HPDE6-E6E7 (cell line): ENCODE data around the gene HSD3B2.
A peak's percentile ranks its signal among the peaks of the same experiment; 100 is the strongest.

Experiments used
- DNase-seq: peaks from one replicate; pipeline ENCODE4 v3.0.0; 2011; ENCODE audit warnings: missing footprints; ENCODE audit errors: extremely low spot score

HSD3B2 gene

GRCh38 chr1:119397986-119398385 lies 17.0 kb upstream of the HSD3B2 start:
- no peak for DNase-seq

- DNase-seq, result no peak
These were observed 10.2 kb upstream of the HSD3B2 start for GRCh38 chr1:119404736-119405135.

DNA sequence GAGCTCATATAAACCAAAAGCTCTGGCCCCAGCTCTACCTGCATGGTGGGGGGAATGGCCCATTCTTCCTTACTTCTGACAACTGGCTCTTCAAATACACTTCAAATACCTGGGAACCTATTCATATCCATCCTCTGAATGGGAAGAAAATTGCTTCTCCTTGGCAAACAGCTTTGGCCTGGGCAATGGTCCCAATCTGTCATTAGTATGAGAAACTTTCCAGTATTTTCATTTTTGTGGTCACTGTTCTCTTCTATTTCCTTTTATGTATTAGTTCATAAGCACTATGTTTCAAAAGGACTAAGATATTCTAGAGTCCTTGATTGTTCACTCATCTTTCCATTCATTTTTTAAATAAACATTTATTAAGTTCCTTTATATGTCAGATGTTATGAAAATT lies 5.2 kb upstream of the HSD3B2 start:
- DNase-seq, result no peak

DNA sequence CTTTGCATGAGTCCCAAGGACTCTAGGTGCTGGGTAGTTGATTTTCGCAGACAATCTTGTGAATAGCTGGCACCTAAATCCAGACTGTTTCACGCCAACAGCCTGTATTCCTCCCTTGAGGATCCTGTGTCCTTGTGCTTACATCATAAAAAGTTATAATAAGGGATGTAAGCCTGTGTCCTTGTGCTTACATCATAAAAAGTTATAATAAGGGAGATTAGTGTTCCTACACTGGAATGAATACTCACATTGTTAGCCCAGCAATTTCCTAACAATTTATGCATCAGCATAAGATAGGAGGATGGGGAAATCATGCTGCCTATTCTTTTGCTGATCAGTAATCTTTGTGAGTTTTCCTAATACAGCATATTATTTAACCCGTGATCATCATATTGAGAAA lies 4.0 kb upstream of the HSD3B2 start:
- no peak for DNase-seq

- DNase-seq, result no peak
These were observed 1.2 kb downstream of the HSD3B2 start for GRCh38 chr1:119416006-119416640.

- no peak for DNase-seq
These were observed 4.2 kb downstream of the HSD3B2 start for GRCh38 chr1:119419109-119419508.

DNA sequence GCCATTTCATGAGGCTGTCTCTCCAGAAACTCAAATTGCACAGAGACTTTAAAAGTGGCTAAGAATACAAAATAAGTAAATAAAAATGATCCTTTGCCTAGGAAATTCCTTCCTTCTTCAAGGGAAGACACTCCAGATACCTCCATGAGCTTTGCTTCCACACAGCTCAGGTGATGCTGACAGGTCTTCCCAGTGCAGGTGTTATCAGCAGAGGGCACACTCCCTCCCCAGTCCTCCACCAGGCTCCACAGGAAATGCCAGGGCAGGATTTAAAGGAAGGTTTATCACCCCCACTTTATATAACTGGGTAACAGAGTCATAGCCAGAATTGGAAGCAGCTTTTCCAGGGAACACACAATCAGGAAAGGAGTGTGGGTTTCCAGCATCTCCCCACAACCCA lies 5.7 kb downstream of the HSD3B2 start:
- no peak for DNase-seq

GRCh38 chr1:119422631-119423030 lies 7.7 kb downstream of the HSD3B2 start:
- no peak for DNase-seq

- no peak for DNase-seq
These were observed 14.0 kb downstream of the HSD3B2 start for GRCh38 chr1:119428991-119429390.

GRCh38 chr1:119429687-119430086 lies 14.7 kb downstream of the HSD3B2 start:
- DNase-seq, result no peak

DNA sequence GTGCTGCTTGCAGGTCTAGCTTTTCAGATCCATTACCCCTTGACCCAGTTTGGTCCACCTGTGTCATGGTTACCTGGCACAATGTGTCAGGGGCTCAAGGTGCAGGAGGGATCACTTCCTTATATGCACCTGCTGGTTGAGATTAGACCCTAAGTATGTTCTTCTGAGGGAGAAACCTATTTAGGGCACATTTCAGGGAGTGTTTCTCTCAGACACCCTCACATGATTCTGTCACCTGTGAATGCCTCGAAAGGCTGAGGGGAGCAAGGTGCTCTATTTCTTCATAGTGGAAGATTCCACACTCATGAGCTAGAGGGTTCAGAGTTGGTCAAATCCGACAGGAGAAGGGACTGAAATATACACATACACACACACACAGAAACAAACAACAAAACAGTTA lies 15.5 kb downstream of the HSD3B2 start:
- no peak for DNase-seq

GRCh38 chr1:119431836-119432235 lies 16.9 kb downstream of the HSD3B2 start:
- DNase-seq, result no peak

DNA sequence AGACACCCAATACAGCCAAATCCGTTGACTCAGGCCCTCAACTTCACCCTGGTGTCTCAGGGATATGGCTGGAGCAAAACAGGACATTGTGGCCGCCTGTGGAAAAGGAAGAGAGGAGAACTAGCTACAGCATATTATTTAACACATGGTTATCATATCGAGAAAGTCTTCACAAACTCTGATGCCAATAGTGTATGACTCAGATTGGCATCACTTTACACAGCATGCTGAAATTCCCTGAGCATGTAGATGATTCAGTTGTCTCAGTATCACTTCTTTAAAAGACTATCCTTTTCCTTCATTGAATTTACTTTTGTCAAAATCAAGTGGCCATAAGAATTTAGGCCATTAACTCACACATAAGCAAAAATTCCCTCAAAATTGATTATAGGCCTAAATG lies 20.1 kb downstream of the HSD3B2 start:
- peak; percentile 25 for DNase-seq

- no peak for DNase-seq
These were observed 23.8 kb downstream of the HSD3B2 start for GRCh38 chr1:119438761-119439160.

DNA sequence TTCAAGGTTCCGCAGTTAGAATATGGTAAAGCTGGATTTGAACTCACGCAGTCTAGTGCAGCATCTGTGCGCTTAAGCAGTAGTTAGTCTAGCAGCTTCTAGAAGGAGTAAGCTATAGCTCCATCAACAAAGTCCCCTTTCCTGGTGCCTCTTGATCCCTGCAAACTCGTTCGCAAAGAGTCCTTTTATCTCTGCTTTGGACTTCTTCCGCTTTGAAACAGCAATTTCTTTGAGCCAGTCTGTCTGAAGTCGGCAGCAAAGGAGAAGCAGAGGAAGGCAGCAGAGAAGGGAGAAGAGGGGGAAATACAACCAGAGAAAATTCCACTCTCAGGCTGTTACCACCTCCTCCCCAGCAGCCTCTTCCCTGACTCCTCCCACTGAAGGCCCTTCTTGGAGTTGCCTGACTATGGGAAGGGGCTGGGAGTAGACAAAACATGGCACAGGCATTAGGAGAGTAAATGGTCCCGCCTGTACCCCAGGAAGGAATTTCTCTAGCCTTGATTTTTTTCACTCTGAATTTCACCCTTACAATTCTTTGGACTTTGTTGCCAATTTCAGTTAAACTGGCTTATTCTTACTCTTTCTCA lies 25.9 kb downstream of the HSD3B2 start:
- DNase-seq, result no peak

DNA sequence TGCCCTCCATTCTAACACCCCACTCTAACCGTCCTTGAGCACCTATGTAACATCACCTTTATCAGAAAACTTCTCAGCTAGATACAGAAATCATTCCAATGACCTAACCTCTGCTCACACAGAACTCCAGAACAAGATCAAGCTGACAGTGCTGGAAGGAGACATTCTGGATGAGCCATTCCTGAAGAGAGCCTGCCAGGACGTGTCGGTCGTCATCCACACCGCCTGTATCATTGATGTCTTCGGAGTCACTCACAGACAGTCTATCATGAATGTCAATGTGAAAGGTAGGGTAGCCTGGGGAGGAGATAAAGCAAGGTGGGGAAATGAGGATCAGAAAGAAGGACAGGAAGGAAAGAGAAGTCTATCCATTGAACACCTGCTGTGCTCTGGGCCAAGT lies 27.8 kb downstream of the HSD3B2 start:
- no peak for DNase-seq

DNA sequence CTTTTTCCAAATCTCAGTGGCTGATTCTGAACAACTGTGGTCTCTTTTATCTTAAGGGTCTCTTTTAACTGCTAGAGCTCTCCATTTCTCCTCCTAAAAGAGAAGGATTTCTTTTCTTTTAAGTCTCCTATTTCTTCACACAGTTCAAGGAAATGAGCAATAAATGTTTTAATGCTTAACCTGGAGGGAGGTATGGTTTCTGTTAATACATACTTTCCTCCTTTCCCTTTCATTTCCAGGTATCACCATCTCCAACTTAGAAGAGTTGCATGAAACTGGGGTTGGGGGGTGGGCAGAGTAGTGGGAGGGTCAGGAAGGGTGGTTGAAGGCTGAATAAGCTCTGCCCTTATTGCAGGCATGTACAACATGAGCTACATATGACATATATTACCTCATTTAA lies 31.4 kb downstream of the HSD3B2 start:
- no peak for DNase-seq

GRCh38 chr1:119447344-119448126 lies 32.6 kb downstream of the HSD3B2 start:
- no peak for DNase-seq

DNA sequence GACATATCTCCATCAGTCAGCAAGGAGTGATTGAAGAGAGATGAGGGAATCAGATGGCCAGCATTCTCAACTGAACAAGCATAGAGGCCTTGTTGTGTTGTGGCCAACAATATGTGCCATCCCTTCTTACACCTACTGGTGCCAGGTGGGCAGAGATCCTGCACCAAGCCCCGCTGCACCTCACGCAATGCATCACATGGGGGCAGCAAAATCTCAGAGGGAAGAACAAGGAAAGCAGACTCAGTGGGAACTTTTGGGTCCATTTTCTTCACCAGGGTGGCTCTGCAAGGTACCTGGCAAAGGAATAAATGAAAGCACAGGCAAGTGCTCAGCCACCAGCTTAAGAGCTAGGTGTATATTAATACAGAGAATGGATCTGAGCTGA lies 33.2 kb downstream of the HSD3B2 start:
- DNase-seq, result no peak

- DNase-seq, result no peak
These were observed 35.0 kb downstream of the HSD3B2 start for GRCh38 chr1:119449971-119450370.

- no peak for DNase-seq
These were observed 36.2 kb downstream of the HSD3B2 start for GRCh38 chr1:119451158-119451557.

- no peak for DNase-seq
These were observed 37.1 kb downstream of the HSD3B2 start for GRCh38 chr1:119452091-119452490.

DNA sequence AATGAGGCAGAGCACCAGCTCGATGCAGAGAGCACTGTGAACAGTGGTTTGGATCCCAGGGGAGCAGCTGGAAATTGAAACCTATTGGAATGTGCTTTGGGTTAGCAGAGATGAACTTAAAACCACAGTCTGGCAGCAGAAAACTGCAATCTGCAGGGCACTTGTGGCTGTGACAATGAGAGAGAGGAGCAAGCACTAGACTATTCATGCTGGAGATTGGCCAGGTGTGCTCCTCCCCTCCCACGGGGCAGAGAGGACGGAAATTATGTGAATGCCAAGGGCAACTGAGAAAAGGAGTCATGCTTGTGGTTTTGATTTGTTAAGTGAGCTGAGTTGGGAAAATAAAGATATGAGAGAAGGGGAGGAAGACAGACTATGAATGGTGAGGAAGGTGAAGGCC lies 38.1 kb downstream of the HSD3B2 start:
- peak; percentile 62 for DNase-seq
